ENCODE data around the gene ALLC. TPM values are rescaled to one million over a fixed set of nuclear protein-coding genes. Genes with fewer than 3 reads are reported as not detected.

ALLC gene
- total and polyA plus RNA-seq, 2 experiments from 2014 or later: not detected

GRCh38 chr2:3726511-3726910 lies 68.5 kb downstream of the ALLC start:
- no peak overlapping the region for H3K27ac Mint-ChIP-seq

GRCh38 chr2:3727397-3728045 lies 69.5 kb downstream of the ALLC start:
- Histone ChIP-seq H3K36me3 (ENCODE audit: insufficient read depth) (no peaks in the 10 kb centered on the region), H3K4me2 (no peak overlapping the region), H3K27ac (ENCODE audit: low read depth) (no peak overlapping the region), H3K79me2 (replicated peaks; ENCODE audit: insufficient read depth) (no peaks in the 10 kb centered on the region), H3K27me3 (ENCODE audit: insufficient read depth) (no peaks in the 10 kb centered on the region), H3K4me1 (ENCODE audit: insufficient read depth) (no peaks in the 10 kb centered on the region; the same call in 1 of the 2 replicates), H3F3A (replicated peaks; ENCODE audit: low read depth) (no peaks in the 10 kb centered on the region), H3K4me3 (no peak overlapping the region), H2AFZ (peak overlapping the region; percentile 25; the same call in 1 of the 2 replicates), H4K20me1 (replicated peaks; ENCODE audit: insufficient read depth) (no peaks in the 10 kb centered on the region), H3K9me2 (ENCODE audit: insufficient read depth) (no peaks in the 10 kb centered on the region)
- ATAC-seq: peak; percentile 88
- Mint-ChIP-seq H3K27me3 (ENCODE audit: insufficient read depth, low read depth, poor library complexity) (peaks cover 5% of the 10 kb centered on the region), H3K4me1 (peaks cover 3% of the 10 kb centered on the region; the same call in 2 of the 3 replicates), H3K27ac (no peak overlapping the region), H3K9me3 (peaks cover 74% of the 10 kb centered on the region), H3K36me3 (ENCODE audit: low read depth) (no peaks in the 10 kb centered on the region), H3K4me3 (peak overlapping the region; percentile 56)
- TF ChIP-seq ZNF331 (CRISPR knock-in tag; IDR thresholded peaks at IDR 0.05; ENCODE audit: low read depth): no peak
- no peak for TF ChIP-seq REST (IDR thresholded peaks at IDR 0.05; ENCODE audit: unreplicated experiment)
- TF ChIP-seq POLR2AphosphoS5 (IDR thresholded peaks at IDR 0.05; ENCODE audit: low read depth): no peak
- no peak for TF ChIP-seq ZNF114 (CRISPR knock-in tag; IDR thresholded peaks at IDR 0.05)
- no peak for TF ChIP-seq ZNF462 (CRISPR knock-in tag; IDR thresholded peaks at IDR 0.05)
- TF ChIP-seq JUNB (IDR thresholded peaks at IDR 0.05; ENCODE audit: unreplicated experiment): no peak
- TF ChIP-seq CREB1 (CRISPR knock-in tag; IDR thresholded peaks at IDR 0.05; ENCODE audit: low read depth): no peak
- no peak for TF ChIP-seq EZH2phosphoT487 (IDR thresholded peaks at IDR 0.05; ENCODE audit: unreplicated experiment)
- DNase-seq (ENCODE audit: low spot score): peak; percentile 17

More at GRCh38 chr2:3726511-3726910, 68.5 kb downstream of the ALLC start:
- no peak overlapping the region for H3K4me3 Mint-ChIP-seq
- no peak overlapping the region for H3K27ac ChIP-seq (ENCODE audit: low read depth)
- no peaks in the 10 kb centered on the region for H3F3A ChIP-seq (replicated peaks; ENCODE audit: low read depth)
- H4K20me1 ChIP-seq (replicated peaks; ENCODE audit: insufficient read depth): no peaks in the 10 kb centered on the region
- H3K4me1 ChIP-seq (ENCODE audit: insufficient read depth): no peaks in the 10 kb centered on the region; the same call in 1 of the 2 replicates
- H3K36me3 Mint-ChIP-seq (ENCODE audit: low read depth): no peaks in the 10 kb centered on the region
- H3K4me2 ChIP-seq: no peak overlapping the region
- no peaks in the 10 kb centered on the region for H3K79me2 ChIP-seq (replicated peaks; ENCODE audit: insufficient read depth)
- no peak for ATAC-seq
- peaks cover 3% of the 10 kb centered on the region; the same call in 2 of the 3 replicates for H3K4me1 Mint-ChIP-seq
- DNase-seq (ENCODE audit: low spot score): no peak
- no peaks in the 10 kb centered on the region for H3K9me2 ChIP-seq (ENCODE audit: insufficient read depth)
- no peaks in the 10 kb centered on the region for H3K27me3 ChIP-seq (ENCODE audit: insufficient read depth)
- H3K4me3 ChIP-seq: no peak overlapping the region
- H3K9me3 Mint-ChIP-seq: peaks cover 72% of the 10 kb centered on the region
- H3K27me3 Mint-ChIP-seq (ENCODE audit: insufficient read depth, low read depth, poor library complexity): peaks cover 5% of the 10 kb centered on the region
- no peaks in the 10 kb centered on the region for H3K36me3 ChIP-seq (ENCODE audit: insufficient read depth)
- H2AFZ ChIP-seq: no peak overlapping the region
- TF ChIP-seq POLR2AphosphoS5 (IDR thresholded peaks at IDR 0.05; ENCODE audit: low read depth): no peak

All from GM23338 (cell line).